GM18951 (cell line): ENCODE data around the gene FBXW2.
"Not testable (repeated sequence)": the region's sequence is repeated elsewhere in the genome, so short reads cannot be mapped to it uniquely, and the experiment has no call there.

Source experiments
- POLR2A ChIP-seq: IDR thresholded peaks from 4 replicates; pipeline ENCODE4 v1.6.1; 2011; ENCODE audit warnings: mild to moderate bottlenecking; ENCODE audit not compliant: insufficient read length, insufficient read depth; ENCODE audit errors: extremely low read depth
- in situ Hi-C: fragments of 300-500 bp; cut with MboI; formaldehyde crosslinking; loops from one replicate; pipeline ENCODE4 v1.12.0; 2022; ENCODE audit warnings: low sequenced_read_pairs, mixed read lengths, inconsistent platforms; ENCODE audit not compliant: unreplicated experiment

FBXW2 gene

DNA sequence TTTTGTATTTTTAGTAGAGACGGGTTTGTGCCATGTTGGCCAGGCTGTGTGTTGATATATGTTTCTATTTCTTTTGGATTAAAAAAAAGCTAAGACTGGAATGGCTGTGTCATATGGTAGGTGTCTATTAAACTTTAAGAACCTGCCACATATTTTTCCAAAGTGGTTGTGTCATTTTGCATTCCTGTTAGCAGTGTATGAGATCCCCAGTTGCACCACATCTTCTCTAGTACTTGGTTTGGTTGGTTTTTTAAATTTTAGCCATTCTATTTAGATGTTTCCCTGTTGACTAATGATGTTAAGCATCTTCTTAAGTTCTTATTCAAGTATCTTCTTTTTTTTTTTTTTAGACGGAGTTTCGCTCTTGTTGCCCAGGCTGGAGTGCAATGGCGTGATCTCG lies 42.8 kb downstream of the FBXW2 start:
- TF ChIP-seq POLR2A = no peak
- in situ Hi-C loops = loop anchor here (10.0 to 25.0 kb wide), 2 partner anchors 314 to 637 kb away; no protein-coding TSS in a partner anchor

DNA sequence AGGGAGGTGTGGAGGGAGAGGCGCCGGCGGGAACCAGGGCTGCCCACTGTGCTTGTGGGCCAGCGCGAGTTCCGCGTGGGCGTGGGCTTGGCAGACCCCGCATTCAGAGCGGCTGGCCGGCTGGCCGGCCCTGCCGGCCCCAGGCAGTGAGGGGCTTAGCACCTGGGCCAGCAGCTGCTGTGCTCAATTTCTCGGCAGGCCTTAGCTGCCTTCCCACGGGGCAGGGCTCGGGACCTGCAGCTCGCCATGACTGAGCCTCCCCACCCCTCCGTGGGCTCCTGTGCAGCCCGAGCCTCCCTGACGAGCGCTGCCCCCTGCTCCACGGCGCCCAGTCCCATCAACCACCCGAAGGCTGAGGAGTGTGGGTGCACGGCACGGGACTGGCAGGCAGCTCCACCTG lies 46.9 kb downstream of the FBXW2 start:
- in situ Hi-C loops = not testable (repeated sequence)

DNA sequence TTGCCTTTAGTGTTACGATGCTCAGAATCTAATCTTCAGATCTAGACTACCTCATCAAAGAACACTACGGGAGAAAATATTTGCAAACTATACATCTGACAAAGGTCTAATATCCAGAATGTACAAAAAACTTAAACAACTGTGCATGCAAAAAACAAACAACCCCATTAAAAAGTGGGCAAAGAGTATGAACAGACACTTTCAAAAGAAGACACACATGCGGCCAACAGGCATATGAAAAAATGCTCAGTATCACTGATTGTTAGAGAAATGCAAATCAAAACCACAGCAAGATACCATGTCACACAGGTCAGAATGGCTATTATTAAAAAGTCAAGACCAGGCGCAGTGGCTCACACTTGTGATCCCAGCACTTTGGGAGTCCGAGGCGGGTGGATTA lies 47.9 kb downstream of the FBXW2 start:
- in situ Hi-C loops = no loop called here
- no peak for TF ChIP-seq POLR2A

DNA sequence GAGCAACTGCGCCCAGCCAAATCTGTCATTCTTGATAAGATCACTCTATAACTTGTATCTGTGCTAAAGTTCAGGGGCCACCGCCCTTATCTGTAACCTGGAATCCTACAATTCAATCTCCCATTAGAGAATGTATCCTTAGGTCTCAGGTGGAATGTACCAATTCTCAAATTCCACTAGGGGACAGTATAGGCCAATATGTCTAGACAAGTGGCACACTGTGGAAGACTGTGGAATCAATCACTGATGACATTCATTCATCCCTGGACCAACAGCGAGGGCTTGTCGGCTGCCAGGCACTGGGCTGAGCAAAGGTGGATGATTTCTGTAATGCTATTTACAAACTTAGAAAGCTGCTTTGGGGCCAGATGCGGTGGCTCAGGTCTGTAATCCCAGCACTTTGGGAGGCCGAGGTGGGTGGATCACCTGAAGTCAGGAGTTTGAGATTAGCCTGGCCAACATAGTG lies 50.2 kb downstream of the FBXW2 start:
- no peak for TF ChIP-seq POLR2A
- in situ Hi-C loops = no loop called here

DNA sequence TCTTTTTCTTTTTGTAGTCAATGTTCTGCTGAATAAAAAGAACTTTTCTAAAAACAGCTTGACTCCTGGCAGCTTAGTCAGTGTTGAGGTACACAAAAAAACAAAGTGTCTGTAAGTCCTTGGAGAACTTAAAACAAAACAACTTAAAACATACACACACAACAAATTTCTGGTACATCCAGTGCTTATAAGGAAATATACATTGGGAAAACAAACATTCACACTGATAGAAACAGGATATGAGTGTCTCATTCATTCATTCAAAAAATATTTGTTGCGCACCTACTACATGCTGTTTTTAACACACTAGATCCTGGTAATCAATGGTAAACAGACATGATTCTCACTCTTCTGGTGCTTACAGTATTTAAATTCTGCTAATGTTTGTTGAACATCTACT lies 51.5 kb downstream of the FBXW2 start:
- in situ Hi-C loops = no loop called here
- TF ChIP-seq POLR2A = no peak

DNA sequence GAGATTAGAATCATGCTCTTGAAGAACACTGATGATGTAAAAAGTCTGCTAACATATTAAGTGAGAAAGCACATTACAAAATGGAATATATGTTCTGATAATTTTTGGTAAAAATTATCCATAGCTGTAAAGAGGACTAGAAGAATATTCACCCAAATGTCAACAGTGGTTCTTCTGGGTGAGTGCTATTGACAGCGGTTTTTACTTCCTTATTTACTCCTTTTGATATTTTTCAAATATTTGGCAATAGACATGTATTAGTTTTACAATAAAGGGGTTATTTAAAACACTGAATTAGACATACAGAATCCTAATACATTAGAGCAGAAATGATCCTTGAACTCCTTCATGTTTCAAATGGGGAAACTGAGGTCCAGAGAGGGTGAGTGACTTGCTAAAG lies 52.0 kb downstream of the FBXW2 start:
- no peak for TF ChIP-seq POLR2A
- in situ Hi-C loops = no loop called here

DNA sequence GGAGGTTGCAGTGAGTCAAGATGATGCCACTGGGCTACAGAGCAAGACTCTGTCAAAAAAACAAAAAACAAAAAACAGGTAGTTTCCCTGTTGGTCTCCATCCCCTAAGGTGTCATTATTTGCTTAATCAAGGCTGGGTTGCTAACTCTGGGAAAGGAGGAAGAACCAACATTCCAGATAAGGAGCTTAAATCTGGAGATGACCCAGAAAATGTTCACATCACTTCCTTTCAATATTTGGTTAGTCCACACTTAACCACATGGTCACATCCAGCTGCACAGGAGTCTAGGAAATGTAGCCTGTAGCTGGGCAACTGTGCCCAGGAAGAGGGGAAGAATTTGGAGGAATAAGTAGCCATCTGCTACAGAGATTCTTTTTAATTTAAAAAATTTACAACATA lies 53.1 kb downstream of the FBXW2 start:
- TF ChIP-seq POLR2A = no peak
- in situ Hi-C loops = no loop called here

DNA sequence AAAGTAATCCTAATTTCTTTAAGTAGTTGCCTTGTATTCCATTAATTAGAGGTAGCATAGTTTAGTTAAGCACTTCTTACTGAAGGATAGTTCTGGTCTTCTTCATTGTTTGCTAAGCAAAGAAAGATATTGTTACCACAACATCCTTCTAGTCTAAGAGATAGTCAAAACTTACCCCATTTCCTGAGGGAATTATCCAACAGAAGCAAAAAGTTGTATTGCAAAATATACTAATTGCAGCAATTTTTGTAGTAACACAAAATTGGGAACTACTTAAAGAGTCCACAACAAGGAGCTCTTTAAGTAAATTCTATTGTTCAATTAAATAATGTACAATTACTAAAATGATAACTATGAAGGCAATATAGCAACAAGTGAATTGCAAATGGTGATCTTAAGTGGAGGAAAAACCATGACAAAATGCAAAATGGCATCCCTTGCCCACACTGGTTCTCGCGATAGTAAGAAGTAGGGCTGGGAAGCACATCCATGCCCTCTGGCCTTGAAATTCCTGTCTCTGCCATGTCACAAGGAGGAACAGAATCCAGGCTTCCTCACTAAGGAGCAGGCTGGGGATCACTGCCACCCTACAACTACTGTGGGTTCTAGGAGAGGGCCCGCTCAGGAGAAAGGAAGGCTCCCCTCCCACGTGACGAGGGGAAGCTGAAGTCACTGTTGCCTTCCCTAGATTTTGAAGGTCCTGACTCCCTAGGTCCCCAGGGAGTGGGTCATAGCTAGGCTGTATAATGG lies 55.6 kb downstream of the FBXW2 start:
- TF ChIP-seq POLR2A = no peak
- in situ Hi-C loops = no loop called here

DNA sequence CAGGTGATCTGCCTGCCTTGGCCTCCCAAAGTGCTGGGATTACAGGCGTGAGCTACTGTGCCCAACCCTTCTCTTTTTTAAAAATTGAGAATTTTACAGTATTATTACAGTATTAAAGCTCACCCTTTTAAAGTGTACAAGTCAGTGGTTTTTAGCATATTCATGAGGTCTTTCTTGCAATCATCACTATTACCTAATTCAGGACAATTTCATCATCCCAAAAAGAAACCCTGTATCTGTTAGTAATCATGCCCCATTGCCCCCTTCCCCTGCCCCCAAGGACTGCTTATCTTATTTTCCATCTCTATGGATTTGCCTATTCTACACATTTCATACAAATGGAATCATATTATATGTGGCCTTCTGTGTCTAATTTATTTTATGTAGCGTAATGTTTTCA lies 56.3 kb downstream of the FBXW2 start:
- in situ Hi-C loops = no loop called here
- TF ChIP-seq POLR2A = no peak

DNA sequence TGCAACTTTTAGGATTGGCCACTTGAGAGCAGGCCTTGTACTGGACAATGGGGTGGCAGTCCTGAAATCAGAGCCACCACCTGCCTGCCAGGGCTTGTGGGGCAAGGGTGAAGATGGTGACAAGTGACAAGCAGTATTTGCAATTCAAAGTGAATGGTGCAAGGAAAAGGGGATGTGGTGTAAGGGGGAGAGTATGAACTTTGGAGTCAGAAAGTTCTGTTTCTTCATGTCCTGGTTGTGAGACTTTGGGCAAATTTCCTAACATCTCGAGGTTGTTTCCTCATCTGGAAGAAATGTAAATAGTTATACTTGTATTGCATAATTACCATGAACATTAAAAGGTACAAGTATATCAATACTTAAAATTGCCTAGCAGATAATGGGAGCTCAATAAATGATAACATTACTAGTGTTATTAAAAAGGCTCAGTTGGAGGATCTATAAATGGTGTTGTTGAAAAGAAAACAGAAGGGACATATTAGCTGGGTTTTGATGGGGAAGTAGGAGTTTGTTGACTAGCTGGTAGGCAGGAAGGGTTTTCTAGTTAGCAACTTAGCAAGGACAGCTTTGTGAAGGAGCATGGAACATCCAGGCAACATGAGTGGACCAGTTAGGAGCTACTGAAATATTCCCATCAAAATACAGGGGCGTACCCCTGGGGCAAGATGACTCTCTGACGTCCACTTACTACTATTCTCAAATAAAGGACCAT lies 57.6 kb downstream of the FBXW2 start:
- TF ChIP-seq POLR2A = no peak
- in situ Hi-C loops = no loop called here

DNA sequence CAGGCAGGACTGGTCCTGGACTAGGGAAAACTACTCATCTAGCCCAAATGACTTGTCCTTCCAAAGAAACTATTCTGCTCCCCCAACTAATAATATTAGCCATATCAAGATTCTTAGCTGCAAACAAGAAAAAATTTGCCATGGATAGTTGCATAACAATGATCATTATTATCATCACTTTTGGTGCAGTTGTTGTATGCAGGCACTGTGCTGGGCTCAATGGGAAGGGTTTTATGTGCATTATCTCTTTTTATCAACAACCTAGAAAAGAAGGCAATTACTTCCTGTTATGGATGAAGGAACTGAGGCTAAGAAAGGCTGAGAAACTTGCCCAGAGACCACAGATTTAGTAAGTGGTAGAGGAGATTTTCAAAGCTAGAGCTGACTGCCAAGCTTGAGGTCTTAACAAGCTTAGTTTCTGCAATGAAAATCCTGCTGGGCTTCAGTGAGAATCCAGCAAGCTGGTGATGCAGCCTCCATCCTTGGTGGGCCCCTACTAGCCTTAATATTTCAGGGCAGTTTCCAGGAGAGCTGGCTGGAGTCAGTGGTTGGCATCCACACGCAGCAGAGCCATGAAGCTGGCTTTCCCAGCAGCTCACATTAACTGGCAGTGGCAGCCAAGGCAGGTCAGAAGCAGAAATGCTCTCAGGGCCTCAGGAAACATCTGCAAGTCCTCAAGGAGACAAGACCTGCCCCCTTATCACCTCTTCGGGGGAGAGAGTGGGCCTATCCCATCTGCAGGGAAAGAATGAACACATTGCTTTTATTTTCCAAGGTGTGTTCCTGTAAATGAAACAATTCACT lies 58.4 kb downstream of the FBXW2 start:
- in situ Hi-C loops = no loop called here

DNA sequence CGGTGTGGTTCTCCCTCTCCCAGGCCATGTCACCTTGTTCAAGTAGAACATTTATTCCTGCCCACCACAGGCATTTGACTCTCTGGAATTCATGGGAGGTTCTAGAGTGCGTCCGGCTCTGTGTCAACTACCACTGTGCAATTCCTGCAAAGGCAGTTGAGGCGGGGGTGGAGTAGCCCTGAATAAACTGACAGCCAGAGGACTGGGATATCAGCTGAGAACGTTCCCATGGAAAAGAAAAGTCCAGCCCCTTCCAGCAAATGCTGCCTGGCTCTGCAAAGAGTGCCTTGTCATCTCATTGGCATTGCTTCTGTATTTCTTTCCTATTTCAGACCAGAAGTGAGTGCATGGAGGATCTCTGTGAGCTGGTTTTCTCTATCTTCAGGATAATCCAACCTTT lies 60.0 kb downstream of the FBXW2 start:
- no peak for TF ChIP-seq POLR2A
- in situ Hi-C loops = no loop called here

More for the DNA sequence above, 58.4 kb downstream of the FBXW2 start:
- TF ChIP-seq POLR2A = no peak
